ENCODE results near the gene SLC22A15.
A peak's percentile ranks its signal among the peaks of the same experiment; 100 is the strongest.
"Not testable (repeated sequence)": the region's sequence is repeated elsewhere in the genome, so short reads cannot be mapped to it uniquely, and the experiment has no call there.

The SLC22A15 gene

DNA sequence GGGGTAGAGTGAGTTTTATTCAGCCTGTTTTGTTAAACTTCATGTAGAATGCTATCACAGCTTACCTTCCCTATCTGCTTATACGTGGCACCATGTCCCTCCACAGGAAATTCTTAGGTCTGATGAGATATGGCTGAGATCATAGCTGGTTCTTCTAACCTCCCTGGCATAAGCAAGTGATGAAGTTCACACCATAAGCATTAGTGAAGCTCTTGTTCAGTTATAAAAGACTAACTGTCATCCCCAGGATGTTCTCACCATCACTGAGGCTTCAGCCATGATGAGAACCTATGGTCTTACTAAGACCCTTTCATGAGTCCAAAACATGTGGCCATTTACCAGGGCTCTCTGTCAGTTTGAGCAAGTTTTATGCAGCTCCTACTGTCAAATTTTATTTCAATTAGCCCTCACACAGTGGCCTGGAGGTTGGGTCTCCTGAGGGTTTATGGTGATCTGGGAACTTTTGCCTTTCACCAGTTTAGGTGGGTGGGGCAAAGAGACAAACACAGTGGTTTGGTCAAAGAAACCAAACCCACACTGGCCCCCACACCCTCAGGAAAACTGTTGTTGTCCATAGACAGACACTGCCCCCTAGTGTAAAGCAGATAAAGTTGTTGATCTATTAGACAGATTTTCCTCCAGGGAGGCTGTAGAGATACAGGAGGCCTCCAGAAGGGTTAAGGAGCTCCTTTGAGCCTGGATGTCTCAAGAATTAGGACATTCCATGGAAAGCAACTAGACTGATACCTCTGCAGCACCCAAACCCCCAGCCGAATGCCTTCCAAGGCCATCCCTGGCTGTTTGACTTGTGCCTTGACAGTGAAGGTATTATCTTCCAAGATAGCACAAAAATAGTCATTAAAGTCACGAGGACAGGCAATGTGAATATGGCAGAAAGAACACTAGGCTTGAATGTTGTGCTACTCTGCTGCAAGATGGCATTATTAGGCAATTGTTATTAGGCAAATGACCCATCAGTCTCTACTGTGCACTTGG, 5.0 kb downstream of the SLC22A15 start:
- FAIRE-seq (no peak), DNase-seq (ENCODE audit: low spot score) (peak; percentile 30)

DNA sequence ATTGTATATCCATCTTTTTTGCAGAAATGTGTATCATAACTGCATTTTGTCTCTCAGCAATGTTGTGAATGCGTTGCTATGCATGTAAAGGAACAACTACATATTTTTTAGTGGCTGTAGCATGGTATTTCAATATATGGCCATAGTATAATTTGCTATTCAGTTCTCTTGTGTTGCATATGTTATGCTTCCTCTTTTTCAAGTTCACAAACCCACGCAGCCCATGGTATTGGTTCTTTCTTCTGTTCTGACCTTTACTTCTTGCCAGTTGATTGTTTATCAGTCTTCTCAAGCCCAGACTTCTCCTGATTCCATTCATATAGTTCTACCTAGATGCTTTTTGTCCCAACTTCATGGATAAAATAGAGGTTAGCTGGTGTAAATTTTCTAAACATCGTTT, 6.1 kb downstream of the SLC22A15 start:
- FAIRE-seq (no peak), DNase-seq (ENCODE audit: low spot score) (no peak)

DNA sequence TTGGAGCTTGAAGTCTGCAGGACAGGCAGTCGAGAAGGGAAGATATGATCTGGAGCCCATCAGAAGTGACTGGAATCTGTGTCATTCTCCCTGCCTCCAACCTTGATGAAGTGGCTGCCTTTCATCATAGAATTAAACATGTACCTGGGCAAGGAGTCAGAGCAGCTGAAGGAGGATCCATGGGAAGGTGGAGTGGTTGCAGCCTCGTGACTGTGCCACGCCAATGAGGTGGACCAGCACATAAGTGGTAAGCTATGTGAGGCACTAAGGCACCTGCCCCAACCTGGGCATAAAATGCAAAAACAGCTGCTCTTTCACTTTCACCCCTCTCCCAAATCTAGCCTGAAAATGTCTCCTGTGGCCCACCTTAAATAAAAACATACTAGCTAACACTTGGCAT, 7.3 kb downstream of the SLC22A15 start:
- FAIRE-seq (no peak), DNase-seq (ENCODE audit: low spot score) (no peak)

DNA sequence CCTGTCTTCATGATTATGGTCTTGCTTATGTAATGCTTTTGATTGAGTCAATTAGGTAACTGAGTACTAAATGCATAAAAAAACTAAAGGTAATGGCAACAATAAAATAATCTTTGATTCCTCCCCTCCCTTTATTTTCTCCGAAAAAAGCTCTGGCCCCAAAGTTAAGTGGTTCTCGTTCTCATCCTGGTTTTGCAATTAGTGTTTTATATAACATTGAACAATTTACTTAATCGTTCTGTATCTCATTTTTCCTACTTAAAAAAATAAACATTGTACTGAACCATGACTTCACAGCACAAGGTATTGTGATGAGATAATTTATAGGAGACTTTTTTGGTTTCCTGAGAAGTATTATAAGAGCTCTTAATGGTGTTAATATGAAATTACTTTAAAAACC, 11.3 kb downstream of the SLC22A15 start:
- no peak for FAIRE-seq
- DNase-seq (ENCODE audit: low spot score), result no peak

DNA sequence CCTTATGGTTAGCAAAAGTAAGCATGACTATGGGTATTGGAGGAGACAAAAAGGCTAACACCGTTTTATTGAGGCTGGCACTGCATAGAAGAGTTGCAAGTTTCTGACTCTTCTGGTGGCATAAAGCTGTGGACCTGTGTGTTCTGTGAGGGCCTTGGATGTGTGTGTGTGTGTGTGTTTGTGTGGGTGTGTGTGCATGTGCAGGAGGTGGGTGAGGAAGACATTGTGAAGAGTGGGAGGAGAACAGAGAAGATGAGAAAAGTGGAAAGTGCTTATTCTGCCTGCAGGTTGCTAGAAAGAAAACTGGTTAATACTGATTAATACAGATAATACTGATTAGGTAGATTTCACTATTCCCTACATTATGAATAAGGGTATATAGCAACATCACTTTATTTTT, 12.6 kb downstream of the SLC22A15 start:
- FAIRE-seq (no peak), DNase-seq (ENCODE audit: low spot score) (no peak)

DNA sequence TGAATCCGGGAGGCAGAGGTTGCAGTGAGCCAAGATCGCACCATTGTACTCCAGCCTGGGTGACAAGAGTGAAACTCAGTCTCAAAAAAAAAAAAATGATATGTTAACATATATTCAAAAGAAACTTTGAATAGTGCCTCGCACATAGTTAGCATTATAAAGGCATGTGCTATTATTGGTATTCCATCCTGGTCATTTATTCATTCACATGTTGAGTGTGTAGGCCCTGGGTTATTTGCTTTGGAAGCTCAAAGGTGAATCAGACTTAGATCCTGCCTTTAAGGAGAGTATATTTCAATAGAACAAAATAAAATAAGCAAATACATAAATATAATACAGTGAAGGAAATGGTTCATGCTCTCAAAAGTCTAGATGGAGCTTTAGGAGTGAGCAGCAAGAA, 13.4 kb downstream of the SLC22A15 start:
- no peak for FAIRE-seq

DNA sequence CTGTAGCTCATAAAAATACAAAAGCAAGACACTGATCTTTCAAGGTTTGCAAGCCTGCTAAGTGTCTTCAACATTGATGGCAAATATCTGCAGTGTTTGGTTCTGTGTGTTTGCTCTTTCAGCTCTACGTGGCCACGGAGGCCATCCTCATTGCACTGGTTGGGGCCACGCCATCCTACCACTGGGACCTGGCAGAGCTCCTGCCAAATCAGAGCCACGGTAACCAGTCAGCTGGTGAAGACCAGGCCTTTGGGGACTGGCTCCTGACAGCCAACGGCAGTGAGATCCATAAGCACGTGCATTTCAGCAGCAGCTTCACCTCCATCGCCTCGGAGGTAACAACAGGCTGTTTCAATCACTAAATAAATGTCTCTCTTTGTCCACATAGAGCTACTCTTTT, 15.6 kb downstream of the SLC22A15 start:
- FAIRE-seq (no peak), DNase-seq (ENCODE audit: low spot score) (no peak)

More for the DNA sequence above, 13.4 kb downstream of the SLC22A15 start:
- no peak for DNase-seq (ENCODE audit: low spot score)

DNA sequence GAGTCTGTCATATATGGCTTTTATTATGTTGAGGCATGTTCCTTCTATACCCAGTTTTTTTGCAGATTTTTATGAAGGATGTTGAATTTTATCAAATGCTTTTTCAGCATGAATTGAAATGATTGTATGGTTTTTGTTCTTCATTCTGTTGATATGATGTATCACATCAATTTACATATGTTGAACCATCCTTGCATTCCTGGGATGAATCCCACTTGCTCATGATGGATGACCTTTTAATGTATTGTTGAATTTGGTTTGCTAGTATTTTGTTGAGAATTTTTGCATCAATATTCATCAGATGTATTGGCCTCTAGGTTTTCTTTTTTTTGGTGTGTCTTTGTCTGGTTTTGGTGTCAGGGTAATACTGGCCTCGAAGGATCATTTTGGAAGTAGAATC, 21.6 kb downstream of the SLC22A15 start:
- FAIRE-seq; DNase-seq (ENCODE audit: low spot score): not testable (repeated sequence)

DNA sequence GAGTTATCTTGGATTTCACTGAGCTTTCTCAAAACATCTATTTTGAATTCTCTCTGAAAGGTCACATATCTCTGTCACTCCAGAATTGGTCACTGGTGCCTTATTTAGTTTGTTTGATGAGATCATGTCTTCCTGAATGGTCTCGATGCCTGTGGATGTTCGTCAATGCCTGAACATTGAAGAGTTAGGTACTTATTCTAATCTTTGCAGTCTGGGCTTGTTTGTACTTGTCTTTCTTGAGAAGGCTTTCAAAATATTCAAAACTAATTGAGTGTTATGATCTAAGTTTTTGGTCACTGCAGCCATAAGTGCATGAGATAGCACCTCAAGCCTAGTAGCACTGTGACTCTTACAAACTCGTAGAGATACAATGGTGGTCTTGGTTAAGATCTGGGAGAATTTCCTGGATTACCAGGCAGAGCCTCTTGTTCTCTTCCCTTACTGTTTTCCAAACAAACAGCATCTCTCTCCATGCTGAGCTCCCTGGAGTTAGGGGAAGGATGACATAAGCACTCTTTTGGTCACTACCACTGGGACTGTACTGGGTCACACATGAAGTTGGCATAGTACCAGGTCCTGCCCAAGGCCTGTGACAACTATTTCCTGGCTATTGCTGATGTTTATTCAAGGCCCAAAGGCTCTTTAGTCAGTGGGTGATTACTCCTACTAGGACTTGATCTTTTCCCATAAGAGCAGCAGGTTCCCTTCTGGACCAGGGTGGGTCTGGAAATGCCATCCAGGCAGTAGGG, 25.6 kb downstream of the SLC22A15 start:
- DNase-seq (ENCODE audit: low spot score), result peak; percentile 10
- no peak for FAIRE-seq

DNA sequence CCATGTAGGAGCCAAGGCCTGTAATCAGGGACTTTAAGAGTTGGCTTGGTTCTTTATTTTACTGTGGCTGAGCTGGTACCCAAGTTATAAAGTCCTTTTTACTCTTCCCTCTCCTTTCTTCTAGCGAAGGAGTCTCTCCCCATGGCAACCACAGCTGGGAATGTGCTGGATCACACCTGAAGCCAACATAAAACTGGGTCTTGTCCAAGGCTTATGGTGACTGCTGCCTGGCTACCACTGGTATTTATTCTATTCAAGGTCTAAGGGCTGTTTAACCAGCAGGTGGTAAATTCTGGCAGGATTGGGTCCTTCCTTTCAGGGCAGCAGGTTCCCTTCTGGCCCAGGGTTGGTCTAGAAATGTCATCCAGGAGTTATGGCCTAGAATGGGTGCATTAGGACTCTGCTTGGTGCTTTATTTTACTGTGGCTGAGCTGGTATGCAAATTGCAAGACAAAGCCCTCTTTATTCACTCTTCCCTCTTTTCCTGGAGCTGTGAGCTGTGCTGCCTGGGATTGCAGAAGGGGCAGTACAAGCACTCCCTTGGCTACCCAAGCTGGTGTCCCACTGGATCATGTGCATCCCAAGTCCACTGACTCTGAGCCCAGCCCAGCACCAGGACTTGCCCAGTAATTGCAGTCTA, 26.6 kb downstream of the SLC22A15 start:
- no peak for FAIRE-seq
- DNase-seq (ENCODE audit: low spot score), result no peak

DNA sequence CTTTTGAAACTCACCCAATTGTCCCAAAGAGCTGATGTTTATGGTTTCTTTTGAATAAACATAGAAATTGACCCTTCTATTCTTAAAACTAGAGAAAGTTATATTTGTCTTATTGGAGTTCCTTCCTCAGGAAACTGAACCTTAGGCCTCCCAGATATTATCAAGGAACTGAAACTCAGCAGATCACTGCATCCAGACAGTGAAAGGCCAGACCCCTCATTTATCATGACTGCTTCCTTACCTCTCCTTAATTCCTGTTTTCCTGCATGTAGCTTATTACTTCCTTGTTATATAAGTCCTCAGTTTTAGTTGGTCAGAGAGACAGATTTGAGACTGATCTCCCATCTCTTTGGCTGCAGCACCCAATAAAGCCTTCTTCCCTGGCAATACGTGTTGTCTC, 27.5 kb downstream of the SLC22A15 start:
- FAIRE-seq, result no peak
- no peak for DNase-seq (ENCODE audit: low spot score)

DNA sequence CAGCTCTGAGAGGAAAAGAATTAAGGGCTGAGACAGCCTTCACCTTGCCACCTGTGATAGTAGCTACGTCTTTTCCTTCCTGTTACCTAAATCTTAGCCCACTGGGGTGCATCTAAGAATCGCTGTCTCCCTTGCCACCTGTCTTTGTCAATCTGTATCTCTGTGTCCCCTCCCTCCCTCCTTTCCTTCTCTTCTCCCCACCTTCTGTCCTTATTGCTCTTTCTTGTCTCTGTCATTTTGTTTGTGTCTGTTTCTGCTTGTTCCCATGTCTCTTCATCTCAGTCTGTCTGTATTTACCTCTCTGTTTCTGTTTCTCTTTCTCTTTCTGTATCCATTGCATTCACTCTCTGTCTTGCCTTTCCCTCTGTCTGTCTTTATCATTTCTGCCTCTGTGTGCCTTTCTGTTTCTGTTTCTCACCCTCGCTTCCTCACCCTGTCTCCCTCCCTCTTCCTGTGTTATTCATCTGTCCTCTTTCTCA, 30.2 kb downstream of the SLC22A15 start:
- DNase-seq (ENCODE audit: low spot score) (no peak), FAIRE-seq (no peak)

DNA sequence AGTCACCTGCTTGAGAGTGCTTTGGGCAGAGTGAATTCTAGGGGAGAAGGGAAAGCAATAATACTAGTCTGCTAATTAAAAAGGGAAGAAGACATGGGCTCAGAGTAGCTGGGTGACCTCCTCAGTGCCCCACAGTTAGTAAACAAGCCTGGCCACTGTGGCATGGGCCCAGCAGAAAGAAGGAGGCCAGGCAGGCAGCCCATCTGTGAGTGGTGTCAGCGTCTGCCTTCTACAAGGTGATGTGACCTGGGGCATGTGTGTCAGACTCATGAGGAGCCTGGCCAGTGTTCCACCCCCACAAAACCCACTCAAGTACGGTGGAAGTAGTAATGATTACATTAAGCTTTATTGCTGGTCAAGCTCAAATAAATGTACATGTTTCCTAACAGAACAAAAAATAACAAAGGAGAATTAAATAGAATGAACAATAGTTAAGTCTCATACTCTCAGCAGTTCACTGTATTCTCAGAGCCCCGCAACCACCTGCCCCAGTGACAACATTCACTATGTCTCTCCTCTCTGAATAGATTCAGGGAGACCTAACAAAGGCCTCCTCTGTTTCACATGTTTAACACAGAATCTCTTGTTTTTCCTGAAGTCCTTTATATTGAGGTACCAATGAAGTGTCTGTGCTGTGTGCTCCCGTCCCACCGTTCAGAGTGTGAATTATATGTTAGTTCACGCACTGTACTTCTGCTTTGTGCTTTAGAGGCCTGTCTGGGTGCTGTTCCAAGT, 32.5 kb downstream of the SLC22A15 start:
- no peak for DNase-seq (ENCODE audit: low spot score)
- no peak for FAIRE-seq

DNA sequence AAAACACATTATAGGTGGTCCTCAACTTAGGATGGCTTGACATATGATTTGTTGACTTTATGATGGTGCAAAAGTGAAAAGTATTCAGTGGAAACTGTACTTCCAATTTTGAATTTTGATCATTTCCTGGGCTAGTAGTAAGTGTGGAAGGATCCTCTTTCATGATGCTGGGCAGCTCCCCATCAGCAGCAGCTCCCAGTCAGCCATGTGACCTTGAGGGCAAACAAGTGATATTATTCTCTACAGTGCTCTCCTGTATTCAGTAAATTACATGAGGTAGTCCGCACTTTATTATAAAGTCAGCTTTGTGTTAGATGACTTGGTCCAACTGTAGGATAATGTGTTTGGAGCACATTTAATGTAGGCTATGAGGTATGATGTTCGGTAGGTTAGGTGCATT, 36.4 kb downstream of the SLC22A15 start:
- DNase-seq (ENCODE audit: low spot score) (no peak), FAIRE-seq (no peak)

DNA sequence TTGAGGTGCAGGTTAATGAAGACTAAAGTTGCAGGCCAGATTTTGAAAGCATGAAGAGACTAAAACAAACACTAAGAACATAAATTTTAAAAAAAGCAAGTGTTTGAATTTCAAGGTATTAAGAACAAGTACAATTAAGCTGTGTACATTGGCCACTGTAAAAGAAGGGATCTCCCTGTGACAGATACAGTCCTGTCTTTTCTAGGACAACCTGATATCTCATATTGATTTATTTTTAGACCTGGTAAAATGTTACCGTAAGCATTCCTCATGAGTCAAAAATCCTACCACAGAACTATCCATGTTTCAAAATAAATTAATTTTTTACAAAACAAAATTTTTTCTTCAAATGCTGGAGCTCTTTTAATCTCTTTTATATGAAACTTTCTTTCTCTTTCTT, 39.4 kb downstream of the SLC22A15 start:
- no peak for FAIRE-seq
- no peak for DNase-seq (ENCODE audit: low spot score)

DNA sequence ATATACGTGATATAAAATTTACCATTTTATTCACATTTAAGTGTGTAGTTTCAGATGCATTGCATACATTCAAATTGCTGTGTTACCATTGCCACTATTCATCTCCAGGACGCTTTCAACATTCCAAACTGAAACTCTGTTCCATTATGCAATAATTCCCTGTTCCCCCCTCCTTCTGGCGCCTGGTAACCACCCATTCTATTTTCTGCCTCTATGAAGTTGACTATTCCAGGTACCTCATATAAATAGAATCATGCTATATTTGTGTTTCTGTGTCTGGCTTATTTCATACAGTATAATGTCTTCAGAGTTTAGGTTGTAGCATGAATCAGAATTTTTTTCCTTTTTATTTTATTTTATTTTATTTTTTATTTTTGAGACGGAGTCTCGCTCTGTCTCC, 41.7 kb downstream of the SLC22A15 start:
- no peak for FAIRE-seq

DNA sequence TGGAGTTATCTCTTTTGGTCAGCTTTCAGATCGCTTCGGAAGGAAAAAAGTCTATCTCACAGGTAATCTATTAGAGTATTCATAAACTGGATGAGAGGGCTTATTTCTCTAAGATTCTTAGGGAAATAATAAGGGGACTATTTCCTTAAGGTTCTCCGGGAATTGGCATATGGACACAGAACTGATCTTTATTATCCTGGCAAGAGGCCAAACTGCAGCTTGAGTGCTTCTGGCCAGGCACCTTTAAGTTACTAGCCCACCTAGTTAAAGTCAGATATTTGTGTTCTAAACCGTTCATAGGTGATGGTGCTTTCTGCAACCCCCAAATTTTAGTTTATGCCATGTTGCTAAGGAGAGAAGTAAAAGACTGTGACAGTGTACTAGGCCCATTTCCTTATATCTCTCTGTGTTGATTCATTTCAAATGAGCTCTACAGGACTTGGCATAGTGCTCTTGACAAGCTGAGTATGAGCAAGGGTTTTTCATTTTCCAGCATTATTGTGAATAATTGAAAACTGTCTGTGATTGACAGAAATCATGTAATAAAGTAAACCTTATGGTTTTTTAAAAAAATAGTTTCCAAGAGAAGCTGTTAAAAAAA, 43.4 kb downstream of the SLC22A15 start:
- DNase-seq (ENCODE audit: low spot score) (no peak), FAIRE-seq (no peak)

More for the DNA sequence above, 41.7 kb downstream of the SLC22A15 start:
- no peak for DNase-seq (ENCODE audit: low spot score)

DNA sequence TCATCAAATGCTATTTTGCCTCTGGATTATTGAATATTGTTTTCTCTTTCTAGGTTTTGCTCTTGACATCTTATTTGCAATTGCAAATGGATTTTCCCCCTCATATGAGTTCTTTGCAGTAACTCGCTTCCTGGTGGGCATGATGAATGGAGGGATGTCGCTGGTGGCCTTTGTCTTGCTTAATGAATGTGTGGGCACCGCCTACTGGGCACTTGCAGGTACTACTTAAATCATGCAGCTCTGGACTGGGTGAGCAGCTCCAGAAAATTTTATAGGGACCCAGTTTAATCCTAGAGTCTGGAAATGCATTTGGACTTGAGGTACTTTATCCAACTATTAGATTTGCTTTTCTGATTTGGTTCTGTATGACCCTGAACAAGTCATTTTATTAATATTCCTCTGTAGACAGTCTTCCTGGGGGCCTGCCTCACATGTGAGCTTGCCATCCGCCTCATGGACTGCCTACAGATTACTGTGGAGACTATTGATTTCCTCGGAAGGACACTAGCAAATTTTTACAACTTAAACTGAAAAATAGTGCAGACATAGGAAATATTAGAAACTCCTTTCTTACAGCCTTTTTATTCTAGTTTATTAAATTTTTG, 44.5 kb downstream of the SLC22A15 start:
- FAIRE-seq, result no peak
- DNase-seq (ENCODE audit: low spot score), result peak; percentile 44

DNA sequence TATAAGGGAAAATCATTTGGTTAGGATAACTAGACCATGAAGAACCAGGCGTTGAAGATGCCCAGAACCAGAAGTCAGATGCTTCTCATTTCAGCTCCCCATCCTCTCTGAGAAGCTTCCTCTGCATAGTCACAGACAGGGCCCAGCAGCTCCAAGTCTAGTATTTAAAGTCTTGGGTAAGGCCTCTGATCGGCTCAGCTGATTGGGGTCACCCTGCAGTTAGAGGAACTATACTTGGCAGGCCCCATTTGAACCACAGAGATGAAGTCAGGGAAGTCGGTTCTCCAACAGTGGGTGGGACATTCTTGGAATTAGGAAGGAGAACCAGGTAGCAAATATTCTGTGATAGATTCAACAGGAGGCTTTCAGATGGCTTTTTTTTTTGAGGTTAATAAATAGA, 48.3 kb downstream of the SLC22A15 start:
- FAIRE-seq, result no peak
- DNase-seq (ENCODE audit: low spot score), result no peak

DNA sequence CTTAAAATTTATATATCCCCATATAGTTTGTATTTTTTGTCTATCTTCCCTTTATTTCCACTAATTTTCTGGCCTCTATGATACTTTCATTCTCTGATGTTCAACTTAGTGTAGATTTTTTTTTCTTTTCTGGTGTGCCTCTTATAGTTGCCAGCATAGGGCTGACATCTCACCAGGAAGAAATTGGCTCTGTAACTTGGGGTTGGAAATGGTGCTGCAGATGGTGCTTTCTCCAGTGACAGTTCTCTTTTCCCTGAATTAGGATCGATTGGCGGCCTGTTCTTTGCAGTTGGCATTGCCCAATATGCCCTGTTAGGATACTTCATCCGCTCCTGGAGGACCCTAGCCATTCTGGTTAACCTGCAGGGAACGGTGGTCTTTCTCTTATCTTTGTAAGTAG, 50.3 kb downstream of the SLC22A15 start:
- FAIRE-seq (no peak), DNase-seq (ENCODE audit: low spot score) (no peak)

Measured in RCC 7860 (cell line).